Measurements from ENCODE around the gene FBLN1.
"Not testable (repeated sequence)": the region's sequence is repeated elsewhere in the genome, so short reads cannot be mapped to it uniquely, and the experiment has no call there.

The FBLN1 gene

DNA sequence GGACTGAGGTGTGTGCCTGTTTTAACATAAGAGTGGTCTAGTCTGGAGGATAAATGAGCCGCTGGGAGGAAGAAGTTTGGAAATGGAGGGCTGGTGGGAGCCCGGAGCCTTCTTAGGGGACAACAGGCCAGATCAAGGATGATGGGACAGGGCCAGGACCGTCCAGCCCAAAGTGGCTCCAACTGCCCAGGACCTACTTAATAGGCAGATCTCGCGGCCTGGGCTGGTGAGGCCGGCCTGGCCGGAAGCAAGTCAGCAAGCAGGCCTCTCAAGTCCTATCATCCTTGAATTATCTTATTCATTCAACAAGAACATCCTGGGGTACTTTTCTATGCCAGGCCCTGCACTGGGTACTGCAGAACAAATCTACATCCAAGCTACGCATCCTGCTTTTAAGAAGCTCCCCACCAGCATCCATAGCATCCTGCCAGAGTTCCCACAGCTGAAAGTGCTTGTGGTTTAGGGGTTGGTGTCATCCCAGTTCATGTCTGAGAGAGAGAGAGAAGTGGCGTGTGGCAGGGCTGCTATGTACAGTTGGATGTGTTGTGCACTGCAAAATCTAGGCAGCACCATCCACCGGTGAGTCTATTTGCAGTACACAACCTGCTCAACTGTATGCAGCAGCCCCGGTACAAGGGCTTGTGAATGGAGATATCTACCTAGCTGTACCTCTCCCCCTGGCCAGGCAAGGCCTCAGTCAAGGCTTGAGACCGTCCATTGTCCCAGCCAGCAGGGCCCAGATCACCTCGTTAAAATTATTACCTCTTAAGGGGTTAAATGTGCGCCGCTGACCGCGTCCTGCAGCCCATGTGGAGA, 82.1 kb downstream of the FBLN1 start:
- no peak for DNase-seq (ENCODE audit: low read depth in 2 of 2)

DNA sequence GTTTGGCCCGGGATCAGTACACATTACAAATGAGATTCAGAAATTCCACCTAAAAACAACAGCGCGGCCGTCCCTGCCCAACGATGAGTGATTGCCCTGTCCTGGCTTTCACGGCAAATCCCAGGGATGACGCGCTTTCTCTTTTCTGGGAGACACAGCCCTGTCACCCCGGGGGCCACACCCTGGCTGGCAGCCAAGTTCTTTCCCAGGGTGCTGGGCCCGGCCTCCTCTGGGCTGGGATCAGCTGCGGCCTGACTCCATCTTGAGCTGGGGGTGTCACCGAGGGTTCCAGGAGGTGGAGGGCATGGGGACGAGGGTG, 82.7 kb downstream of the FBLN1 start:
- DNase-seq (ENCODE audit: low read depth in 2 of 2), result no peak

DNA sequence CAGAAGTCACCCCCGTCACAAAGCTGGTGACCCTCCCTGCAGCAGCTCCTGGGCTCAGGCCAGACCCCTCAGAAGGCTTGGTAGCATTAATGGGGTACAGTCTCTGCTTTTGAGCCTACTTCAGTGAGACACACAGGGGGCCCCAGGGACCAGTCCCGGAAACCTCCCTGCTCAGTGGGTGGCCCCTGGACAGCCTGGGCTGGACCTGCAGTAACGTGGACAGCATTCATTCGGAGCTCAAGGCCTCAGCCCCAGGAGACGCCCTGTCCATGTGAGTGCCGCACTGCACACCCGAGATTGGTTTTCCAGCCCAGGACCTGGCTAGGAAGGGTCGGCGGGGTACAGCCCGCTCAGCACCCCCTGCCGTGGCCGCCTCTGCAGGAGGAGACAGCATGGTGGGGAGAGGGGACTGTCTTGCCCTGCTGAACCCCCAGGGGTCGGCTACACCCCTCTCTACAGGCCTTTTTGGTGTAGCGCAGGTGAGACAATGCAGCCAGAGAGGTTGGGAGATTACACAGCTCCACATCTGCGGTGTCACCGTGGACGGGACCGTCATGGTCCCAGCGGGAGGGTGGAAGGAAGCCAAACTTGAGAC, 83.4 kb downstream of the FBLN1 start:
- DNase-seq (ENCODE audit: low read depth in 2 of 2), result no peak

DNA sequence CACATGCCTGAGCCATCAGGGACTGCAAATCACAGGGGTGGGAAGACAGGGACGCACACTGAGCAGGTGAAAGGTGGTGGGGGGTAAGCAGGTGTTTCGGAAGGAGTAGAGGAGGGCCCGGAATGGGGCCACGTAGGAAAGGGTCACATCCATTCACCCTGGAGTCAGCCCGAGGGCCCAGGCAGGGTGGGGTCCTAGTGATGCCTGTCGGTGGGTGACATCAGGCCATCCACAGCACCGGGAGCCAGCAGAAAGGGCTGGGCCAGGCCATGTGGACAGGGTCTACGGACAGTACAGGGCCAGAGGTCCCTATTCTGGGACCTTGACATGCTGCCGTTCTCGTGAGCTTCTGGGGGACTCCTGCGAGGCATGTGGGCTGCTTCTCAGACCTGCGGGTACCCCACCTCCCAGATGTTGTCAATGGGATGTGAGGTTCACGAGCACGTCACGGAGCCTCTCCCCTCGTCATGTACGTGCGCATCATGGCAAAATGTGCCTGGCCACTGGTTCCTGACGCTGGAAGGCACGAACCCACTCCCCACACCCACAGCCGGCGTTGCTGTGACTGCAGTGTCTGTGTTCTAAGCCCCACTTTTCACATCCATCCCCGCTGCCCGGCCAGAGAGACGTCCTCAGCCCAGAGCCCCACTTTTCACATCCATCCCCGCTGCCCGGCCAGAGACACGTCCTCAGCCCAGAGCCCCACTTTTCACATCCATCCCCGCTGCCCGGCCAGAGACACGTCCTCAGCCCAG, 84.1 kb downstream of the FBLN1 start:
- no peak for DNase-seq (ENCODE audit: low read depth in 2 of 2)

DNA sequence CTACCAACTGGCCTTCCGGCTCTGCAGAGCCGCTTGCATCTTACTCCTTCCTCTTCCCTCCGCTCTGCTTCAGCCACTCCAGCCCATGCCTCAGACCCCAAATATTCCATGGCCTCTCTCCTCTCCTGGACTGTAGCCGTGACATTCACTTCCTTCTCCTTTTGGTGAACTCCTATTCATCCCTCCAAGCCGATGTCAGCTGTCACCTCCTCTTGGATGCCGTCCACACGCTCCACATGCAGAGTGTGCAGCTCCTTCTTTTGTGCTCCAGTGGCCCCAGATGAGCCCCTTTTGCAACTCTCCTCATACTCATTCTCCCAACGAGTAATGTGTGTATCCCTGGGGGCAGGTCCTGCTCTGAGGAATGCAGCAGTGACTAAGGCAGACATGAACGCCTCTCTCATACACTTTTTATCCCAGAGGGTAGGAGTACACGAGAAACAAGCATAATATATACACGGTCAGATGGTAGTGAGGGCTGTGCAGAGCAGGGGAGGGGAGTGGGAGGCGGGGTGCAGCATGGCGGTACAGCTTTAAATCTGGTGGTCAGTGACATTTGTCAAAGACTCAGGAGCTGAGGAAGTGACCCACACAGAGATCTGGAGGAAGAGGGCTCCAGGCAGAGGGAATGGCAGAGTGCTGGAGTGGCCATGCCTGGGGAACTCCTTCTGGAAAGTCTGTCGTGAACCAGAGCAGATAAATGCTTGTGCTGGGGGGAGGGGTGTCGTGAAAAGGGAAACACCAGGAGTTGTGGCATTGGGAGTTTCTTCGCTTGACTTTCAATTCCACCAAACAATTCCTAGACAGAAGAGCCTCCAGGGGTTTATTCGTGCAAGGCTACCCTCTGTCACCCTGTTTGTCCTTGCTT, 85.2 kb downstream of the FBLN1 start:
- no peak for DNase-seq (ENCODE audit: low read depth in 2 of 2)

DNA sequence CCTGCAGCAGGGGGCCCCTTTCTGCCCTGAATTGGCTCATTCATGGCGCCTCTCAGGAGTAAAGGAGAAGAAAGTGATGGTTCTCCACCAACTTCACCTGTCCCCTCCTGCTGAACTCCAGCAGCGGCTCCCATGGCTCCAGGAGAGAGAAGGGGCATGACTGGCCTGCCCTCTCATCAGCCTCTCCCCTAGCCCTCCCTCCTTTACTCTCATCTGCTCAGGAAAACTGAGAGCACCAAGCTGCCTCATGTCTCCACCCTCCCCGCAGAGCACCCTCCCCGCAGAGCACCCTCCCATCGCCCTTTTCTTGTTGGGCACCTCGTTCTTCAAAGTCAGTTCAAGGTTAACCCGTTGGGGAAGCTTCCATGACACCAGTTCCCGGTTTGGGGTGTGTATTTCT, 86.9 kb downstream of the FBLN1 start:
- no peak for DNase-seq (ENCODE audit: low read depth in 2 of 2)

DNA sequence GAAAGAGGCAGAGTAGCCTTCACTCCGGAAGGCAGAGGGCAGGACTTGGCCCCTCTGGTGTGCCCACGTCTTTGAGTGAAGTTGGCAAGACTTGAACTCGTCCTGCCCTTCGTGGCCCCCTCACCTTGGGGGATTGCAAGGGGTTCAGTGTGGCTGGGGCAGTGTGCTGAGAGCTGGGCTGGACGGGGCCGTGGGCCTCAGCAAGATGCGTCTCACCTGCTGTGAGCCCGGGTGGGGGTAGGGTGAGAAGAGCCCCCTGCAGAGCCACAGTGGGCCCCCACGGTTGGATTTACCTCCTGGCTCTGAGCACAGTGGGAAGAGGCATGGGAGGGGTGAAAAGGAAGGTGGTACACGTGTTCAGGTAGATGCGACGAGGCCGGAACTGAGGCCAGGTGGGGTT, 87.6 kb downstream of the FBLN1 start:
- no peak for DNase-seq (ENCODE audit: low read depth in 2 of 2)

DNA sequence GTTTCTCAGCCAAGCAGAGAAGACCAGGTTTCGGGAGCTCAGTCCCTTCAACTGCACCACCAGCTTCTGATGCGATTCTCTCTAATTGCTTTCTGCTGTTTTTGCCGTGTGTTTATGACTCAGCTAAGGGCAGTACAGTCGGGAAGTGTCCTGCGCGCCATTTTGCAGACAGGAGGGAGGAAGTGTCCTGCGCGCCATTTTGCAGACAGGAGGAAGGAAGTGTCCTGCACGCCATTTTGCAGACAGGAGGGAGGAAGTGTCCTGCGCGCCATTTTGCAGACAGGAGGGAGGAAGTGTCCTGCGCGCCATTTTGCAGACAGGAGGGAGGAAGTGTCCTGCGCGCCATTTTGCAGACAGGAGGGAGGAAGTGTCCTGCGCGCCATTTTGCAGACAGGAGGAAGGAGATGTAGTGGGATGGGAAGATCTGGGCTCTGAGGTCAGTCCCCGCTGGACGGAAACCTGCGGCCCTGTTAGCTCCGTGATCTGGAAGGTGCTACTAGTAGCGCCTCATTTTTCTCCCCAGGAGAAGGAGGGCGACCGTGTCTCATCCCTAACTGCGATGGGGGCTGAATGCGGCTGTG, 89.0 kb downstream of the FBLN1 start:
- DNase-seq (ENCODE audit: low read depth in 2 of 2), result not testable (repeated sequence)

DNA sequence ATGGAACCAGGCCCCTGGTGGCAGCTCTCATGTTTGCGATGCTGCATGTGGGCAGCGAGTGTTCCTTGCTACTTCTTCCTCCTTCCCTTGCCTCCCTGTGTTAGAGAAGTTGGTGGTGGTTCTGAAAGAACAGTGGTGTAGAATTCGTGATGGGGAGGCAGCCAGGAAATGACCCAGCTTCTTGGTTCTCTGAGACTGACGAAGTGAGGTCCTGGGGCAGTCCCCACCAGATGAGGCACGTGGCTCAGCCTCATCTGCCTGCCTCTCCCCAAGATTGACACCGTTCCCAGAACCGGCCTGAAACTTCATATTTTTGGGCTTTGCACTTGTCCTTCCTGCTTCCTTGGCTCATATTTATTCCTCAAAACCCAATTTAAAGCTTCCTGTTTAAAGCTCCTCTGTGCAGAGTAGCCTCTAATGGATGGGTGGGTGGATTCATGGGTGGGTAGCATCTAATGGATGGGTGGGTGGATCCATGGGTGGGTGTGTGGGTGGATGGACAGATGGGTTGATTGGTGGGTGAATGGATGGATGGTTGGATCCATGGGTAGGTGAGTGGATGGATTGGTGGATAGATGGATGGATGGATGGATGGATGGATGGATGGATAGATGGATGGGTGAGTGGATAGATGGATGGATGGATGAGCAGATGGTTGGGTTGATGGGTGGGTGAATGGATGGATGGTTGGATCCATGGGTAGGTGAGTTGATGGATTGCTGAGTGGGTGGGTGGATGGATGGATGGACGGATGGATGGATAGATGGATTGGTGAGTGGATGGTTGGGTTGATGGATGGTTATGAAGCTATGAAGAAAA, 91.6 kb downstream of the FBLN1 start:
- DNase-seq (ENCODE audit: low read depth in 2 of 2), result no peak

DNA sequence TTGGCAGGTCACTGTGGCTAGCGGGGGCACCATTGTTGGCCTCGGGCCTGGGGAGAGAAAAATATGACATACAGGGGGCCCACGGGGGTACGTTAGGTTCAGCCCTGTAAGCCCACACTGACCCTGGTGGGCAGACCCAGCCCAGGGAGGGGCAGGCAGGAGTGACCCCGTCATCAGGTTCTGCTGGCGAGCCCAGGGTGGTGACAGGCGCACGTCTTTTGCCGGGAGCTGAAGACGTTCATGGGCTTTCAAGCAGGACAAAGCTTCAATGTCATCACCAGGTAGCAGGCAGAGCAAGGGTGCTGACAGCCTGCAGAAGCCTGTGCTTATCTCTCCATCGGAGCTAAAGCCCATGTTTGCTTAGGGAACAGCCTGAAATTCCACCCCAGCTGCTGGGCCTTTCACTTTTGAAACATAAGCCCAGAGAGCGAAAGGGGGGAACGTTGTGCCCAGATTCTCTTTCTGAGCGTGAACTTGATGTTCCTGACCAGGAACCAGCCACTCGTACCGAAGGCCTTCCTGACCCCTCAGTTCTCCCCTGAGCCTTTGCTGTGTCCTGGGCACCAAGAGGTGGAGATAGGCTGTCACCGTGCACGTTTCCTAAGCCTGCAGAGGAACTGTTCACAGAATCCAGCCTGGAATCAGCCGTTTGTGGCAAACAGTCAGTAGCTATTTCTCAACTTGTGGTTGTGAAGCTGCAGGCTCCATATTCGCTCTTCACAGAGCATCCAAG, 94.9 kb downstream of the FBLN1 start:
- no peak for DNase-seq (ENCODE audit: low read depth in 2 of 2)

DNA sequence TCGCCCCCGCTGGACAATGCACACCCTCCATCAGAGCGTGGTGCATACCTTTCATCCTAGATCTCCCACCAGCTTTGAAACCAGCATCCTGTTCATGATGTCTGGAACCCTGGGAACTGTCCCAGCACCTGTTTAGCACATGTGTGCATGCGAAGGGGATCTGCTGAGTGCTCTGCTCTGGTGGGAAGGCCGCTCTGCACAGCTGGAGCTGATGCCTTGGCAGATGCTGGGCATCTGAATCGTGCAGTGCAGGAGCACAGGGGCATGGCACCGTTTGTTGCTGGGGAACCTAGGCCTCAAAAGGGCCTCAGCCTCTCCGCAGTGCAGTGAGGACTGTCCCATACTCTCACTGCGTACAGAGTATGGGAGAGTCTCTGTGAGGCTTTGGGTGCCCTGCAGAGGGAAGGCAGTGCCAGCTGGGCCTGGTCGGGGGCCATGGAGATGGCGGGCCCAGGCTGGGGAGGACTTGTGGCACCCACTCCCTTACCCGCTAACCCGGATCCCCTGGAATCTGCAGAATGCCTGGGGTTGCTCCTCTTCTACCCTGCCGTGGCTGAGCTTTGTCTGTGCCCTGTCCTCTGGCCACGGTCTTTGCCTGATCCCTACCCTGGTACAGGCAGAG, 96.0 kb downstream of the FBLN1 start:
- DNase-seq (ENCODE audit: low read depth in 2 of 2), result no peak

DNA sequence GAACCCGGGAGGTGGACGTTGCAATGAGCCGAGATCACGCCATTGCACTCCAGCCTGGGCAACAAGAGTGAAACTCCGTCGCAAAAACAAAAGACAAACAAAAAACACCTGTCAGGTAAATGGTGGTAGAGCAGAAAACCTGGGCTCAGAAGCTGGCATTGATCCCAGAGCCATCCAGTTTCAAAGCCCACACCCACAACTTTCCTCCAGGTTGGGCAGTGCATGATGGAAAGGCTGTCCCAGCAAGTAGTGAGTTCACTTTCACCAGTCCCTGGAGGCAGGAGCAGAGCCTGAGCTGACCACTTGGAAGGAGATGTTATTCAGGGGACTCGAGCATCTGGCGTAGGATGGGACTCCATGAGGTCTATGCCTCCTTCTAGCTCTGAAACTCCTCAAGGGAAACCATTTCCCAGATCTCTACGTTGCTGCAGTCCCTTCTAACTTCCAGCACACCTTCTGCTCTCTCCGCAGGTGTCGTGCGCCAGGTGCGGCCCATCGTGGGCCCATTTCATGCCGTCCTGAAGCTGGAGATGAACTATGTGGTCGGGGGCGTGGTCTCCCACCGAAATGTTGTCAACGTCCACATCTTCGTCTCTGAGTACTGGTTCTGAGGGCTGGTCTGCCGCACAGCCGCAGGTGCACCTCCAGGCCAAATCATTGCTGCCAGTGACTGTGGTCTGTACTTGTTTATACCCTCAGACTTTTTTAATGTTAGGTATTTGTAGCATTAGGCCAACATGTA, 97.3 kb downstream of the FBLN1 start:
- DNase-seq (ENCODE audit: low read depth in 2 of 2), result no peak

DNA sequence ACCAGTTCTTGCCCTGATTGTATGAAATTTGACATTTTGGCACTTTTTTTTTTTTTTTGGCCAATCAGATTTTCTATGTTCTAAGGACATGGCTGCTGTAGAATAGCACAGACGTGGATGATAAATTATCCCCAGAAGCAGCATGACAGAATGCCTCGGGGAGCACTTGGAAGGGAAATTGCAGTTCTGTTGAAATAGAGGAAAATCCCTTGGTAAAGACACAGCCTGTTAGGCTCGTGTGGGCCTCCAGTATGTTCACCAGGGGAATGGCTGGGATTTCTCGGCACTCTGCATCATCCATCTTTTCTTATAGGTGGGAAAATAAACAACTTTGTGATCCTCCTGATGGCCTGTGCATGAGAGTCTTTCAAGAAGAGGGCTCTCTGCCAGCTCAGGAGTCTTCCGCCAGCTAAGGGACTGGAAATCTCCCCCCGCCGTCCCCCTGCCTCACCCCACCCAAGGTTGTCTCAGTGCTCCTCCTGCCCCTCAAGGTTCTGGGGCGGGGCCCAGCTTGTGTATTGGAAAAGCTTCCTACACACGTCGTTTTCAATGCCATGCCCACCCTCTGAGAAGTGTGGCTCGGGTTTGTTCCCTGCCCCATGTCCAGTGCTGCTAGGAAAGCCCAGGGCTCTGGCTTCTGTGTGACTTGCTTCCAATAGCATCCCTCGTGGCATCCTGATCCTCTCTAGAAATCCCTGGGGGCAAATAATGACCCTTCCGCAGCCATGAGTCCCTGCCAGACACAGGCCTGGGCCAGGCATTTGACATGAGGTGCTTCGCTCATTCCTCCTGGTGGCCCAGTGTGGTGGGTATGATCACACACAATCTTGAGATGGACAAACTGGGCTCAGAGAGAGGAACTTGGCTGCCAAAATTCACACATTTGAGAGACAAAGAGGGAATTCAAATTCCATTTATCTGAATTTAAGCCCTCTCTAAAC, 98.4 kb downstream of the FBLN1 start:
- no peak for DNase-seq (ENCODE audit: low read depth in 2 of 2)

DNA sequence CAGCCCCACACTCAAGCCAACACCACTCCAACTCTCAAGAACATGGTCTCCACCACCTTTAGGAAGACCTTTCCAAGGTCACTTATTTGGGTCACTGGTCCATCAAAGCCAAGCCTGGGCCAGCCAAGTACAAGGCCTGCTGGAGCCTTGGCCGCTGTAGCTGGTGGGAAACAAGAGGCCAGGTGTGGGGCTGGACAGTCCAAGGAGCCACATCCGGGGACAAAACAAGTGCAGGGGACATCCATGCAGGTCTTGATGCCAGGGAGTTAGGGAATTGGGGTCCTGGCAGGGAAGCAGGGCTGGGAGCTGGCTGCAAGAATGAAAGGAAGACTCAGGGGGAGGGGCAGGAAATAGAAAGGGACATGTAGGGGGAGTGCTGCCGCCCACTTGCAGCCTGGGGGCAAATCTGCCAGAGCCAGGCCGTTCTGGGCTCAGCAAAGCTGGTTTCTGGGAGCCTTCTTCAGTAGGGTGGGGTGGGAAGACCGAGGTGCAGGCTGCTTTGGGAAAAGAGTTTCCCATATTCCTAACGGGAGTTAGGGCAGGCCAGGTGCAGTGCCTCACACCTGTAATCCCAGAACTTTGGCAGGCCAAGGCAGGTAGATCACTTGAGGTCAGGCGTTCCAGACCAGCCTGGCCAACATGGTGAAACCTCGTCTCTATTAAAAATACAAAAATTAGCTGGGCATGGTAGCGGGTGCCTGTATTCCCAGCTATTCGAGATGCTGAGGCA, 99.5 kb downstream of the FBLN1 start:
- DNase-seq (ENCODE audit: low read depth in 2 of 2), result no peak

DNA sequence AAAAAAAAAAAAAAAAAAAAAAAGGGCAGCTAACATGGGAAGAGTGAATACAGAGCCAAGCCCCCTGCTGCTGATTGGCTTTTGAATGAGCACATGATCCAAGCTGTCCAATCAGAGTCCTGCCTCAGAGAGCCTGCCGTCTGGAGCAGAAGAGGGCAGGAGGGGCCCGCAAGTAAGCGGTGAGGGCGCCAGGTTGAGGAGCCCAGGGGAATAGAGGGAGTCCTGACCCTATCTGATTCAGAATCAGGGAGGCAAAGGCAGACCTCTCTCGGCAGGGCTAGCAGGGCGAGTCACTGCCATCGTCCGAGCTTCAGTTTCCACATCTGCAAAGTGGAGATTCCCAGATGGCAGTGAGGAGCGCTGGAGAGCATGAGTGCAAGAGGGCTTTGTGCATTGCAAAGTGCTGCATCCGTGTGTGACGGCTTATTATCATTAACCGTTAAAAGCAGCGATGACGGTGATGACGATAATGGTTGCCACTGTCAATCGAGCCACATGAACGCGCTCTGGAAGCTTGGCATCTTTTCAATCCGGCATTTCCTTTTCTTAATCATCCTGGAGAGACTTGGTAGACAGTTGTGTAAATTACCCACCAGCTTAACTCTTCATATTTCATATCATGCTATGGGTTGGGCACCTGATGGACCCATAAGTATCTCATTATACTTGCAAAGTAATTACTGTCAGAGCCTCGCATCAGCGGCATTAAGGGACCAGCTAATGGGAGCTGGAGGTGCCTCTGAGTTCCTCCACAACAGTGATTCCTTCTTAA, 100.3 kb downstream of the FBLN1 start:
- no peak for DNase-seq (ENCODE audit: low read depth in 2 of 2)

DNA sequence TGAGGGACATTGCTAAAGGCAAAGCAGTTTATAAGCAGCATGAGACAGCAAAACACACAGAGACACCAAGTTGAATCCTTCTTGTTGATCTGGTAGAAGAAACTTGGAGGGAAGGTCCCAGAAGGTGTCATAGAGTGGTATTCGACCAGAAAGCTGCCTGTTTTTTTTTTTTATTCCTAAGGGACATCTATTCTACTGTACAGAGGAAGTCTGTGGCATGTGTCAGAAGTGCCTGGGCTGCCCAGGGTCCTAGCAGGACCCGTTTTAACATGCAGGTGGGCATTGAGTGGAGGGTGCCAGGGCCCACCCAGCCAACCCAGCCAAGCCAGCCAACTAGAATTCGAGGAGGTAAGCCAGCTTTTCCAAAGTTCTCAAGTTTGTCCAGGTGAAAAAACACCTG, 100.9 kb downstream of the FBLN1 start:
- no peak for DNase-seq (ENCODE audit: low read depth in 2 of 2)

Measured in stimulated activated CD8-positive, alpha-beta memory T cell treated with anti-CD3 and anti-CD28 coated beads, Interleukin-7, amount 100 ng/mL, for 4 hours (primary cell).